Stimulated activated naive CD8-positive, alpha-beta T cell treated with anti-CD3 and anti-CD28 coated beads, Interleukin-15, amount 100 ng/mL, for 72 hours (primary cell): ENCODE measurements around the gene ARMC12.
"Not testable (repeated sequence)": the region's sequence is repeated elsewhere in the genome, so short reads cannot be mapped to it uniquely, and the experiment has no call there.

Source experiments
- ATAC-seq: fragments of 150-1000 bp; cut with Tn5 transposase; 2 replicates; pipeline ENCODE4 v1.10.0; 2021; ENCODE audit warnings: mild to moderate bottlenecking, moderate library complexity
- DNase-seq, 2 donors: peaks; one replicate each; pipeline ENCODE4 v3.0.0; 2021 to 2022
- H3K27ac Mint-ChIP-seq, 2 donors: one replicate each; pipeline ENCODE4 v1.8.0; 2022; ENCODE audit warnings: mild to moderate bottlenecking in 2 of 2, mixed read lengths in 2 of 2, moderate library complexity in 2 of 2
- H3K27me3 Mint-ChIP-seq: one replicate; pipeline ENCODE4 v1.8.0; 2022; ENCODE audit warnings: mixed read lengths
- H3K4me1 Mint-ChIP-seq: one replicate; pipeline ENCODE4 v1.8.0; 2022; ENCODE audit warnings: mild to moderate bottlenecking, mixed read lengths
- H3K4me3 Mint-ChIP-seq, 2 donors: one replicate each; pipeline ENCODE4 v1.8.0; 2022; ENCODE audit warnings: mild to moderate bottlenecking in 2 of 2, mixed read lengths in 2 of 2, moderate library complexity in 1 of 2
- H3K9me3 Mint-ChIP-seq, 2 donors: one replicate each; pipeline ENCODE4 v1.8.0; 2022; ENCODE audit warnings: mixed read lengths in 2 of 2

The ARMC12 gene

GRCh38 chr6:35736982-35737412 is at the start of gene ARMC12:
Gene ARMC12, plus strand, starts transcription at chr6:35737032. Its CDS starts 77 bp downstream, at chr6:35737109.
- ATAC-seq (peak; percentile 1), DNase-seq (no peak)
- H3K27me3 Mint-ChIP-seq = no peaks in the 10 kb centered on the region
- peak within 1 kb of the TSS; percentile 50 to 55 for H3K4me3 Mint-ChIP-seq
- H3K9me3 Mint-ChIP-seq = no peaks in the 10 kb centered on the region
- H3K4me1 Mint-ChIP-seq = peaks cover 50% of the 10 kb centered on the region
- peak within 1 kb of the TSS in 1 of 2 donors; percentile 89 for H3K27ac Mint-ChIP-seq

DNA sequence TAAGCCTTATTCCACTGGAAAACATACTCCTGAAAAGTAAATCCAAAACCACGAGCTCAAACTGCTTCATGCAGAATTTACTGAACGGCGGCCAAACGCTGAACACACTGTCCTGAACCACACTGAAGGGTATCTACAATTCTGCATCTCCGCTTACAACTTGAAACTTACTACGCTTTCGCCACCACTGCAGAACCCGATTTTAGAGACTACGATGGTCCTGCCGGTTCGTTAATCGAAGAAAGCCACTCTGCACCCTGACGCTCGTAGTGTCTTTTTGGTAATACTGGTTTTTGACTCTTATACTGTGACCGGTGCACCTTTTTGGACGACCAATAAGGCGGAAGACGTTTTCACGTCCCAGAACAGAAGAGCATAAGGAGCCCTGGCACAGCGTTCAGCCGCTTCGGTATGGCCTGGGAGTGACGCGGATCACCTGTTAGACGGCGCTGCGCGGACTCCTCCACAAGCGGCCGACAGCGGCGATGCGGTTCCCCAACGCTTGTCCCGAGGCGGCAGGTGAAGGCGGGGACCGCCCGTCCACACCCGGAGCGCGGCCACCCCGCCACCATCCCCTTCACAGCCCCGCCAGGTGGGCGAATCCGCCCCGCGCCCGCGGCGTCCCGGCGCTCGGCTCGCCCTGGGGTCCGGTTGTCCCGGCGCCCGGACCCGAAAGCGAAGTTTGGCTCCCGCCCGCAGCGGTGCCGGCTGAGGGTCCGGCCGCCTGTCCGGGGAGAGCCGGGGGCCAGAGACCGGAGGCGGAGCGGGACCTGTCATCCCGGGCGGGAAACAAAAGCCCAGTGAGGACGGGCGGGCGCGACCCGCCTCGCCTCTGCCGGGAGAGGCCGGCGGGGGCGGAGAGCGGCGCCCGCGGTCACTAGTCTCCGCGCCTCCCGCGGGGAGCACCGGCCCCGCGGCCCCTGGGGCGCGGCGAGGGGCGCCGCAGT is 48.9 kb upstream of the ARMC12 start:
- ATAC-seq (peak; percentile 81), DNase-seq (peak; percentile 75 to 77)
- Mint-ChIP-seq H3K27ac (peak overlapping the region; percentile 92 to 93), H3K27me3 (no peaks in the 10 kb centered on the region), H3K9me3 (no peaks in the 10 kb centered on the region), H3K4me3 (peak overlapping the region; percentile 91 to 94), H3K4me1 (peaks cover 19% of the 10 kb centered on the region)

GRCh38 chr6:35688605-35689322 is 48.1 kb upstream of the ARMC12 start, which contains the start of gene FKBP5:
Gene FKBP5, minus strand, starts transcription at chr6:35688915. Its CDS starts 46,091 bp downstream, at chr6:35642824.
- peak; percentile 92 for ATAC-seq
- peak within 1 kb of the TSS; percentile 91 to 94 for H3K4me3 Mint-ChIP-seq

GRCh38 chr6:35690006-35690405 is 46.8 kb upstream of the ARMC12 start:
- DNase-seq, H3K4me3 Mint-ChIP-seq, ATAC-seq, H3K9me3 Mint-ChIP-seq, H3K27ac Mint-ChIP-seq, H3K27me3 Mint-ChIP-seq: not testable (repeated sequence)
- peaks cover 18% of the 10 kb centered on the region for H3K4me1 Mint-ChIP-seq

More at GRCh38 chr6:35688605-35689322, 48.1 kb upstream of the ARMC12 start, which contains the start of gene FKBP5:
- Mint-ChIP-seq H3K27me3 (no peaks in the 10 kb centered on the region), H3K4me1 (peaks cover 18% of the 10 kb centered on the region), H3K9me3 (no peaks in the 10 kb centered on the region), H3K27ac (peak within 1 kb of the TSS; percentile 92 to 94)
- peak; percentile 90 for DNase-seq

GRCh38 chr6:35690484-35690883 is 46.3 kb upstream of the ARMC12 start:
- no peaks in the 10 kb centered on the region for H3K9me3 Mint-ChIP-seq
- DNase-seq (no peak), ATAC-seq (no peak)
- no peaks in the 10 kb centered on the region for H3K27me3 Mint-ChIP-seq
- peaks cover 18% of the 10 kb centered on the region for H3K4me1 Mint-ChIP-seq
- H3K4me3 Mint-ChIP-seq = no peak overlapping the region
- no peak overlapping the region for H3K27ac Mint-ChIP-seq

DNA sequence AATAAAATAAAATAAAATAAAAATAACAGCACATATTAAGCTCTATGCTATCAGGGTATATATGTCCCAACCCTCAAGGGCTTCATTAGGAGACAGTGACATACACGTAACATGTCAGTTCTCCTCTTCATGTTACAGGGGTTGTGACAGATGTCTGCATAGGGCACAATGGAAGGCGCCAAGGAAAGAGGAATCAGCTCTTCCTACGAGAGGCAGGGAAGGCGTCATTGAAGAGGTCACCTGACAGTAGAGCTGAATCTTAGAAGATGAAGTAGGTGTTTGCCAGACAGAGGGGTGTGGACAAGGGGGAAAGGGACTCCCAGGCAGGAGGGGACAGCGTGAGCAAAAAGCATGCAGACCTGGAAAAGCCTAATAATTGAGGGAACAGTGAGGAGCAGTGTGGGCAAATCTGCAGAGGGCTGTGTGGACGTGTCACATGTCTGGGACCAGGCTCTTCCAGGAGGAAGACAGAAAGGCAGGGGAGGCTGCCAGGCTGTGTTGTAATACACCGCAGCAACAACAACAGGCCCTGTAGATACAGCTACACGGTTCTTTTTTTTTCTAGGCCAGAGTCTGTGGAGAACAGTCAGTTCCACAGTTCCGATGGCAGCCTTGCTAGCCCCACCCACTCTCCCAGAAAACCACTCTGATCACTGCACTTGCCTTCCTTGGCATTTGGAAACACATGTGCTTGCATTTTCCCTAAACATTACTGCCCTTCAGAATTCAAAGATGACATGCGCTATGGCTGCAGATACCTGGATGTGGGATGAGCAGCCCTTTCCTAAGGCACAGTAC is 45.6 kb upstream of the ARMC12 start:
- no peaks in the 10 kb centered on the region for H3K27me3 Mint-ChIP-seq
- no peak overlapping the region for H3K27ac Mint-ChIP-seq
- ATAC-seq (no peak), DNase-seq (no peak)
- no peaks in the 10 kb centered on the region for H3K9me3 Mint-ChIP-seq
- no peak overlapping the region for H3K4me3 Mint-ChIP-seq
- H3K4me1 Mint-ChIP-seq = peaks cover 18% of the 10 kb centered on the region

- Mint-ChIP-seq H3K9me3 (no peaks in the 10 kb centered on the region), H3K4me3 (no peak overlapping the region), H3K4me1 (peaks cover 11% of the 10 kb centered on the region), H3K27ac (peak overlapping the region in 1 of 2 donors; percentile 16), H3K27me3 (no peaks in the 10 kb centered on the region)
- DNase-seq (no peak), ATAC-seq (no peak)
Measured at GRCh38 chr6:35694462-35694861, 42.4 kb upstream of the ARMC12 start.

DNA sequence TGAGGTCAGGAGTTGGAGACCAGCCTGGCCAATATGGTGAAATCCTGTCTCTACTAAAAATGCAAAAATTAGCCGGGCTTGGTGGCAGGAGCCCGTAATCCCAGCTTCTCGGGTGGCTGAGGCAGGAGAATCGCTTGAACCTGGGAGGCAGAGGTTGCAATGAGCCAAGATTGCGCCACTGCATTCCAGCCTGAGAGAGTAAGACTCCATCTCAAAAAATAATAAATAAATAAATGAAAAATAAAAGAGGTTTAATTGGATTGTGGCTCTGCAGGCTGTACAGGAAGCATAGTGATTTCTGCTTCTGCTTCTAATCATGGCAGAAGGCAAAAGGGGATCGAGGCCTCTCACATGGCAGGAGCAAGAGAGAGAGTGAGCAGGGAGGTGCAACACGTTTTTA is 38.4 kb upstream of the ARMC12 start:
- DNase-seq, H3K9me3 Mint-ChIP-seq, H3K27me3 Mint-ChIP-seq, H3K4me3 Mint-ChIP-seq, H3K4me1 Mint-ChIP-seq, ATAC-seq, H3K27ac Mint-ChIP-seq: not testable (repeated sequence)

DNA sequence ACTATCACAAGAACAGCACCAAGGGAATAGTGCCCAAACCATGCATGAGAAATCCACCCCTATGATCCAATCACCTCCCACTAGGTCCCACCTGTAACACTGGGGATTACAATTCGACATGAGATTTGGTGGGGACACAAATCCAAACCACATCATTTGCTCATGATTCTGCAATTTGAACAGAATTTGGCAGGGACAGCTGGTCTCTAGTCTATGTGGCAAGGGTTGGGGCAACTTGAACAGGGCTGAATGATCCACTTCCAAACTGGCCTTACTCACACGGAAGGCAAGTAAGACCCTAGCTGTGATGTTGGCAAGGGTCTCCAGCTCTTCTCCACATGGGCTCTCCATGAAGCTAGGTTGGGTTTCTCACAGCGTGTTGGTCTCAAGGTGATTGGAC is 38.0 kb upstream of the ARMC12 start:
- DNase-seq (no peak), ATAC-seq (no peak)
- H3K4me3 Mint-ChIP-seq = no peak overlapping the region
- H3K4me1 Mint-ChIP-seq = no peaks in the 10 kb centered on the region
- H3K9me3 Mint-ChIP-seq = no peaks in the 10 kb centered on the region
- H3K27me3 Mint-ChIP-seq = no peaks in the 10 kb centered on the region
- no peak overlapping the region for H3K27ac Mint-ChIP-seq

DNA sequence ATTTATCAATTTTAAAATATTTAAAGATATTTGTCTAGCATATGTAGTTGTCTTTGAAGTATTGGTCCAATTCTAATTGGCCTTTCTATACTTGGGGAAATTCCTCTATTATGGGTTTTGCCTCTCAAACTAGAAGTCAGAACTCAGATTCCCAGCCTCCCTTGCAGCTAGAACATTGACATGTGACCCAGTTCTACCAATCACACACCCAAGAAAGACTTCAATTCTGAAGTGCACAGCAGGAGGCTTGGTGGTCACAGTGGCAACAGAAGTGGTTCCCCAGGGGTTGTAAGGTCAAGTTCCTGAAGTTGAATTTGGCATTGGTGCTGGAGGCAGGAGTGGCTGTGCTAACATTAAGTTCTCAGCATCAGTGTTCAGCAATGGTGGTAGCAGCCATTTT is 33.3 kb upstream of the ARMC12 start:
- no peaks in the 10 kb centered on the region for H3K9me3 Mint-ChIP-seq
- DNase-seq (no peak), ATAC-seq (no peak)
- no peaks in the 10 kb centered on the region for H3K27me3 Mint-ChIP-seq
- peaks cover 8% of the 10 kb centered on the region for H3K4me1 Mint-ChIP-seq
- no peak overlapping the region for H3K27ac Mint-ChIP-seq
- H3K4me3 Mint-ChIP-seq = no peak overlapping the region

DNA sequence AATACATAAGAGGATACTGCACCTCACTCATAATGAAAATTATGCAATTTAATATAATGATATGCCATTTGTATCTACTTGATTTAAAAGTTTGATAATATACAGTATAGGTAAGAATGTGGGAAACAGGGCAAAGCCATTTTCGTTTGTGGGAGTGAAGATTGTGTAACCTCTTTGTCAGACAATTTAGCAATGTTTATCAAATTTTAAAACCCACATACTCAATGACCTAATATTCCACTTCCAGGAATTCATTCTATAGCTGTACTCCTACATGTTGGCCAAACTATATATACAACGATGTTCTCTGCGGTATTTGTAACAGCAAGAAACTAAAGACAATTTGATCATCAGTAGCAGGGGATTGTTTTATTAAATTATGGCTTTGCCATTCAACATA is 30.4 kb upstream of the ARMC12 start:
- ATAC-seq (no peak), DNase-seq (no peak)
- H3K9me3 Mint-ChIP-seq = peaks cover 0 to 4% of the 10 kb centered on the region in 2 donors
- H3K27me3 Mint-ChIP-seq = no peaks in the 10 kb centered on the region
- H3K4me3 Mint-ChIP-seq = no peak overlapping the region
- H3K27ac Mint-ChIP-seq = no peak overlapping the region
- peaks cover 26% of the 10 kb centered on the region for H3K4me1 Mint-ChIP-seq

GRCh38 chr6:35707714-35708407 is 29.0 kb upstream of the ARMC12 start:
- no peaks in the 10 kb centered on the region for H3K27me3 Mint-ChIP-seq
- DNase-seq (no peak), ATAC-seq (no peak)
- H3K4me3 Mint-ChIP-seq = no peak overlapping the region
- H3K4me1 Mint-ChIP-seq = peaks cover 33% of the 10 kb centered on the region
- H3K9me3 Mint-ChIP-seq = peaks cover 0 to 4% of the 10 kb centered on the region in 2 donors
- no peak overlapping the region for H3K27ac Mint-ChIP-seq

GRCh38 chr6:35708585-35708984 is 28.2 kb upstream of the ARMC12 start:
- DNase-seq = no peak

DNA sequence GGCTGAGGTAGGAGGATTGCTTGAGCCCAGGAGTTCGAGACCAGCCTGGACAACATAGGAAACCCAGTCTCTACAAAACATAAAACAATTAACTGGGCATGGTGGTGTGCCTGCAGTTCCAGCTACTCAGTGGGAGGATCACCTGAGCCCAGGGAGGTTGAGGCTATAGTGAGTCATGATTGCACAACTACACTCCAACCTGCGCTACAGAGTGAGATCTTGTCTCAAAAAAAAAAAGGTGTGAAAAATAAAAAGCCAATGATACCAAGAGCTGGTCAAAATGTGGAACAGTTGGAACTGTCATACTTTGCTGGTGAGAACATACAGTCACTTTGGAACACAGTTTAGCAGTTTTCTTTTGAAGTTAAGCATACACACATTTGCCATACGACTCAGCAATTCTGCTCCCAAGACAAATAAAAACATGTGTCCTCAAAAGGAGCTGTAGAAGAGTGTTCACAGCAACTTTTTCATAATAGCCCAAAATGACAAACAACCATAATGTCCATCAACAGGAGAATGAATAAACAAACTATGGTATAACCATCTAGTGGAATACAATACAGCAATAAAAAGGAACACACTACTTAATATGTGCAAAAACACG is 26.5 kb upstream of the ARMC12 start:
- ATAC-seq (peak; percentile 99), DNase-seq (peak; percentile 36 to 64)
- Mint-ChIP-seq H3K27me3 (no peaks in the 10 kb centered on the region), H3K9me3 (peaks cover 0 to 4% of the 10 kb centered on the region in 2 donors), H3K4me1 (peaks cover 45% of the 10 kb centered on the region), H3K27ac (no peak overlapping the region), H3K4me3 (no peak overlapping the region)

More at GRCh38 chr6:35708585-35708984, 28.2 kb upstream of the ARMC12 start:
- H3K9me3 Mint-ChIP-seq = peaks cover 0 to 4% of the 10 kb centered on the region in 2 donors
- peaks cover 40% of the 10 kb centered on the region for H3K4me1 Mint-ChIP-seq
- ATAC-seq = no peak
- no peak overlapping the region for H3K27ac Mint-ChIP-seq
- no peak overlapping the region for H3K4me3 Mint-ChIP-seq
- H3K27me3 Mint-ChIP-seq = no peaks in the 10 kb centered on the region
